B cell (primary cell): Measurements from ENCODE around the gene OCA2. TPM values are rescaled to one million over a fixed set of nuclear protein-coding genes. Genes with fewer than 3 reads are reported as not detected.

Experiments
- ATAC-seq: fragments of 200-7000 bp; cut with Tn5 transposase; one replicate; pipeline ENCODE4 v1.10.0; 2021; ENCODE audit warnings: low read depth, mild to moderate bottlenecking, moderate number of reproducible peaks, moderate library complexity
- CTCF ChIA-PET: fragments of 350-600 bp; sonication (Branson Sonifier 250); formaldehyde crosslinking; loops from one replicate; lab custom pipeline; 2021; ENCODE audit warnings: antibody characterized with exemption, inconsistent platforms; lab: Charles Lee
- POLR2A ChIA-PET: fragments of 350-600 bp; sonication (Branson Sonifier 250); formaldehyde crosslinking; loops from one replicate; lab custom pipeline; 2021; ENCODE audit warnings: antibody characterized with exemption; lab: Charles Lee
- DNase-seq: peaks from one replicate; pipeline ENCODE4 v3.0.0; 2013
- H2AFZ ChIP-seq: 2 replicates; pipeline ENCODE4 v1.6.1; 2012; ENCODE audit warnings: mild to moderate bottlenecking, low read depth, low read length; ENCODE audit not compliant: insufficient read depth, poor library complexity, severe bottlenecking
- H3K27ac ChIP-seq, 2 donors: 1 replicate in 1 of 2; 2 replicates in 1 of 2; pipeline ENCODE4 v1.5.1; 2012 to 2013; ENCODE audit warnings: low read length in 2 of 2, mild to moderate bottlenecking in 2 of 2, moderate library complexity in 1 of 2
- H3K27me3 ChIP-seq, 4 experiments: fragments of 200-600 bp in 1 of 4; sonication (generic) in 1 of 4; replicated peaks in 1 of 4; 1 replicate in 2 of 4; 2 replicates in 2 of 4; pipeline versions ENCODE4 v1.6.1 to v1.7.0; 2013 to 2016; ENCODE audit warnings: low read length in 3 of 4, mild to moderate bottlenecking in 2 of 4, mixed read lengths in 1 of 4, moderate library complexity in 1 of 4; ENCODE audit not compliant: insufficient read depth in 4 of 4, control insufficient read depth in 3 of 4; ENCODE audit errors: control extremely low read depth in 1 of 4
- H3K36me3 ChIP-seq, 2 experiments: replicated peaks in 1 of 2; 1 replicate in 1 of 2; 2 replicates in 1 of 2; pipeline versions ENCODE4 v1.6.1 to v1.7.1; 2013; ENCODE audit warnings: low read length in 1 of 2; ENCODE audit not compliant: insufficient read depth in 2 of 2, control insufficient read depth in 1 of 2; ENCODE audit errors: control extremely low read depth in 1 of 2, extremely low read depth in 1 of 2
- H3K4me1 ChIP-seq, 2 donors: fragments of 200-600 bp in 1 of 2; sonication (generic) in 1 of 2; 1 replicate in 1 of 2; 2 replicates in 1 of 2; pipeline versions ENCODE4 v1.5.1 to v1.6.1; 2013 to 2017; ENCODE audit warnings: low read length in 2 of 2; ENCODE audit not compliant: control insufficient read depth in 2 of 2, insufficient read depth in 2 of 2
- H3K4me2 ChIP-seq: replicated peaks from 2 replicates; pipeline ENCODE3; 2012; ENCODE audit warnings: mild to moderate bottlenecking, low read depth, low read length; ENCODE audit not compliant: poor library complexity, severe bottlenecking
- H3K4me3 ChIP-seq, 5 experiments: fragments of 200-600 bp in 1 of 5; sonication (generic) in 1 of 5; 1 replicate in 3 of 5; 2 replicates in 2 of 5; pipeline versions ENCODE4 v1.5.1 to v1.7.0; 2011 to 2016; ENCODE audit warnings: low read length in 4 of 5, mild to moderate bottlenecking in 4 of 5, low read depth in 2 of 5, control low read depth in 1 of 5, moderate library complexity in 1 of 5; ENCODE audit not compliant: insufficient read depth in 1 of 5; ENCODE audit errors: control extremely low read depth in 1 of 5, extremely low read depth in 1 of 5
- H3K79me2 ChIP-seq: fragments of 200-600 bp; sonication (generic); one replicate; pipeline ENCODE4 v1.6.0; 2016; ENCODE audit warnings: low read length; ENCODE audit not compliant: control insufficient read depth, insufficient read depth
- H3K9ac ChIP-seq: fragments of 200-600 bp; sonication (generic); 2 replicates; pipeline ENCODE4 v1.6.1; 2017; ENCODE audit warnings: mild to moderate bottlenecking, low read length, moderate library complexity
- H3K9me3 ChIP-seq, 3 donors: one replicate each; pipeline versions ENCODE4 v1.6.1 to v1.7.1; 2013; ENCODE audit warnings: low read length in 2 of 3; ENCODE audit not compliant: control insufficient read depth in 2 of 3, insufficient read depth in 1 of 3; ENCODE audit errors: control extremely low read depth in 1 of 3
- H4K20me1 ChIP-seq: 2 replicates; pipeline ENCODE4 v1.6.0; 2012; ENCODE audit warnings: mild to moderate bottlenecking, low read length; ENCODE audit not compliant: insufficient read depth, control insufficient read depth, poor library complexity, severe bottlenecking
- H3K27ac Mint-ChIP-seq: one replicate; pipeline ENCODE4 v1.8.0; 2021; ENCODE audit warnings: mixed read lengths
- H3K27me3 Mint-ChIP-seq: one replicate; pipeline ENCODE4 v1.8.0; 2021; ENCODE audit warnings: mixed read lengths
- H3K4me1 Mint-ChIP-seq: one replicate; pipeline ENCODE4 v1.8.0; 2021; ENCODE audit warnings: mixed read lengths
- H3K4me3 Mint-ChIP-seq: one replicate; pipeline ENCODE4 v1.8.0; 2021; ENCODE audit warnings: mixed read lengths
- H3K9me3 Mint-ChIP-seq: one replicate; pipeline ENCODE4 v1.8.0; 2022; ENCODE audit warnings: mixed read lengths; ENCODE audit not compliant: insufficient read depth
- EZH2 ChIP-seq: IDR thresholded peaks from 2 replicates; pipeline ENCODE4 v1.6.1; 2012; ENCODE audit warnings: borderline replicate concordance, low read depth, mild to moderate bottlenecking, moderate library complexity, low read length; ENCODE audit not compliant: insufficient read depth, poor library complexity, severe bottlenecking
- WGBS: methylation state at CpG from one replicate; pipeline ENCODE4 v1.1.5; 2013; ENCODE audit warnings: missing lambda C conversion rate; ENCODE audit not compliant: insufficient coverage; 5-methylcytosine and 5-hydroxymethylcytosine counted together
- intact Hi-C: fragments of 100-400 bp; cut with micrococcal nuclease; formaldehyde crosslinking; loops from one replicate; pipeline ENCODE4 v1.10.0; 2022
- polyA plus RNA-seq: library from polyadenylated mRNA; depleted of rRNA; stranded (reverse); fragments of >200 nt; gene quantifications from 2 replicates; pipeline ENCODE4 v1.2.3, GENCODE V29; 2012
- total RNA-seq, 2 donors: library from RNA; stranded (reverse); fragments of 120-200 nt in 1 of 2; gene quantifications; 1 replicate in 1 of 2; 2 replicates in 1 of 2; pipeline versions ENCODE4 v1.2.3 to v1.2.4, GENCODE V29; 2013 to 2022
- TF ChIP-seq, protein P1 (sequence below): fragments of 200-600 bp; IDR thresholded peaks from one replicate; pipeline ENCODE4 v1.8.0; 2022; ENCODE audit warnings: antibody characterized with exemption, mild to moderate bottlenecking

OCA2 gene
- total and polyA plus RNA-seq, 2 donors (not counting 1 experiment from before 2014, with no cell fraction given) = 0.12 TPM; not detected in 1

GRCh38 chr15:28082891-28083684, 16.0 kb downstream of the OCA2 start:
- Histone ChIP-seq H3K27me3 (peaks cover 0 to 12% (median 0%) of the 10 kb centered on the region in 4 experiments), H3K4me2 (no peak overlapping the region), H3K27ac (no peak overlapping the region), H3K9ac (no peak overlapping the region), H3K9me3 (peaks cover 0 to 15% (median 0%) of the 10 kb centered on the region in 3 donors), H3K79me2 (no peaks in the 10 kb centered on the region), H4K20me1 (no peaks in the 10 kb centered on the region), H3K36me3 (no peaks in the 10 kb centered on the region), H2AFZ (no peak overlapping the region), H3K4me1 (peaks cover 4 to 7% of the 10 kb centered on the region in 2 donors), H3K4me3 (no peak overlapping the region)
- H3K27ac Mint-ChIP-seq = no peak overlapping the region
- no peaks in the 10 kb centered on the region for H3K9me3 Mint-ChIP-seq
- H3K4me1 Mint-ChIP-seq = peaks cover 9% of the 10 kb centered on the region
- DNase-seq (no peak), ATAC-seq (no peak)
- ChIA-PET CTCF (no interaction called here), POLR2A (no interaction called here)
- H3K27me3 Mint-ChIP-seq = peaks cover 26% of the 10 kb centered on the region
- H3K4me3 Mint-ChIP-seq = no peak overlapping the region
- 84% methylated on average over 5 of the region's 11 CpGs for WGBS
- no peak for TF ChIP-seq EZH2
- TF ChIP-seq, protein P1, sequence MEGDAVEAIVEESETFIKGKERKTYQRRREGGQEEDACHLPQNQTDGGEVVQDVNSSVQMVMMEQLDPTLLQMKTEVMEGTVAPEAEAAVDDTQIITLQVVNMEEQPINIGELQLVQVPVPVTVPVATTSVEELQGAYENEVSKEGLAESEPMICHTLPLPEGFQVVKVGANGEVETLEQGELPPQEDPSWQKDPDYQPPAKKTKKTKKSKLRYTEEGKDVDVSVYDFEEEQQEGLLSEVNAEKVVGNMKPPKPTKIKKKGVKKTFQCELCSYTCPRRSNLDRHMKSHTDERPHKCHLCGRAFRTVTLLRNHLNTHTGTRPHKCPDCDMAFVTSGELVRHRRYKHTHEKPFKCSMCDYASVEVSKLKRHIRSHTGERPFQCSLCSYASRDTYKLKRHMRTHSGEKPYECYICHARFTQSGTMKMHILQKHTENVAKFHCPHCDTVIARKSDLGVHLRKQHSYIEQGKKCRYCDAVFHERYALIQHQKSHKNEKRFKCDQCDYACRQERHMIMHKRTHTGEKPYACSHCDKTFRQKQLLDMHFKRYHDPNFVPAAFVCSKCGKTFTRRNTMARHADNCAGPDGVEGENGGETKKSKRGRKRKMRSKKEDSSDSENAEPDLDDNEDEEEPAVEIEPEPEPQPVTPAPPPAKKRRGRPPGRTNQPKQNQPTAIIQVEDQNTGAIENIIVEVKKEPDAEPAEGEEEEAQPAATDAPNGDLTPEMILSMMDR = no peak
- intact Hi-C loops = no loop called here

GRCh38 chr15:28081594-28081993, 17.5 kb downstream of the OCA2 start:
- TF ChIP-seq EZH2 = no peak
- TF ChIP-seq, protein P1 = no peak
- H3K9me3 ChIP-seq = peaks cover 0 to 10% (median 0%) of the 10 kb centered on the region in 3 donors
- no peaks in the 10 kb centered on the region for H4K20me1 ChIP-seq
- POLR2A ChIA-PET = no interaction called here
- Mint-ChIP-seq H3K27me3 (peaks cover 17% of the 10 kb centered on the region), H3K4me1 (peaks cover 3% of the 10 kb centered on the region), H3K9me3 (no peaks in the 10 kb centered on the region), H3K4me3 (no peak overlapping the region), H3K27ac (no peak overlapping the region)
- H3K4me3 ChIP-seq = no peak overlapping the region
- no peak for DNase-seq
- 97% methylated on average over 20 of the region's 20 CpGs for WGBS
- CTCF ChIA-PET = no interaction called here
- H3K36me3 ChIP-seq = no peaks in the 10 kb centered on the region
- H3K27me3 ChIP-seq = peaks cover 0 to 12% (median 0%) of the 10 kb centered on the region in 4 experiments
- intact Hi-C loops = no loop called here
- H3K4me1 ChIP-seq = peaks cover 0 to 2% of the 10 kb centered on the region in 2 donors
- H3K9ac ChIP-seq = no peak overlapping the region
- ATAC-seq = no peak
- H3K27ac ChIP-seq = no peak overlapping the region
- no peak overlapping the region for H3K4me2 ChIP-seq
- H3K79me2 ChIP-seq = no peaks in the 10 kb centered on the region
- H2AFZ ChIP-seq = no peak overlapping the region
